Adrenal gland (tissue), 5 donors: ENCODE measurements around the gene GCH1.

Source experiments
- CTCF ChIP-seq, 6 experiments: fragments of 450-650 bp in 4 of 6; fragments of 200-600 bp in 2 of 6; sonication (generic) in 1 of 6; IDR thresholded peaks; 1 replicate in 5 of 6; 2 replicates in 1 of 6; pipeline versions ENCODE4 v1.5.1 to v1.8.0; 2016 to 2021; ENCODE audit warnings: antibody characterized with exemption in 6 of 6, mild to moderate bottlenecking in 2 of 6, moderate library complexity in 1 of 6
- POLR2A ChIP-seq, 2 donors: fragments of 450-650 bp; IDR thresholded peaks; one replicate each; pipeline ENCODE4 v1.6.1; 2017; ENCODE audit warnings: antibody characterized with exemption in 2 of 2, mild to moderate bottlenecking in 2 of 2, moderate library complexity in 1 of 2
- donor health status: DM: no; HTN: no; CAD: no.

- TF ChIP-seq CTCF (IDR thresholded peaks at IDR 0.05) = no peak
- no peak for TF ChIP-seq POLR2A (IDR thresholded peaks at IDR 0.05)
These were observed 99.2 kb downstream of the GCH1 start for GRCh38 chr14:54803396-54803795.
